Measurements from ENCODE around the gene OTULIN.

- TF ChIP-seq GATA2 (CRISPR knock-in tag; IDR thresholded peaks at IDR 0.05), result no peak
- no peak for TF ChIP-seq GABPA (IDR thresholded peaks at IDR 0.05; ENCODE audit: low read depth)
- no peak for TF ChIP-seq CTCF (IDR thresholded peaks at IDR 0.05)
- no peak for TF ChIP-seq SMC3 (IDR thresholded peaks at IDR 0.05; ENCODE audit: low read depth, low read length)
- TF ChIP-seq EZH2phosphoT487 (IDR thresholded peaks at IDR 0.05; ENCODE audit: borderline replicate concordance, low read depth), result no peak
- no peak for TF ChIP-seq REST (IDR thresholded peaks at IDR 0.05; ENCODE audit: low read depth, low read length)
- no peak for TF ChIP-seq POLR2AphosphoS5 (IDR thresholded peaks at IDR 0.05; ENCODE audit: low read depth, low read length)
- no peak for TF ChIP-seq FOXM1 (IDR thresholded peaks at IDR 0.05; ENCODE audit: low read depth)
- no peak for TF ChIP-seq USF2 (IDR thresholded peaks at IDR 0.05; ENCODE audit: borderline replicate concordance, low read depth, low read length)
- TF ChIP-seq RAD21 (IDR thresholded peaks at IDR 0.05; ENCODE audit: low read length), result no peak
- no peak for TF ChIP-seq PBX3 (IDR thresholded peaks at IDR 0.05)
- no peak for TF ChIP-seq TAF1 (IDR thresholded peaks at IDR 0.05; ENCODE audit: borderline replicate concordance, low read depth, low read length)
These were observed 65.9 kb downstream of the OTULIN start for GRCh38 chr5:14730466-14730865.

Measured in SK-N-SH (cell line).